ENCODE data around the gene PTN.
"Not testable (repeated sequence)": the region's sequence is repeated elsewhere in the genome, so short reads cannot be mapped to it uniquely, and the experiment has no call there.

PTN gene

DNA sequence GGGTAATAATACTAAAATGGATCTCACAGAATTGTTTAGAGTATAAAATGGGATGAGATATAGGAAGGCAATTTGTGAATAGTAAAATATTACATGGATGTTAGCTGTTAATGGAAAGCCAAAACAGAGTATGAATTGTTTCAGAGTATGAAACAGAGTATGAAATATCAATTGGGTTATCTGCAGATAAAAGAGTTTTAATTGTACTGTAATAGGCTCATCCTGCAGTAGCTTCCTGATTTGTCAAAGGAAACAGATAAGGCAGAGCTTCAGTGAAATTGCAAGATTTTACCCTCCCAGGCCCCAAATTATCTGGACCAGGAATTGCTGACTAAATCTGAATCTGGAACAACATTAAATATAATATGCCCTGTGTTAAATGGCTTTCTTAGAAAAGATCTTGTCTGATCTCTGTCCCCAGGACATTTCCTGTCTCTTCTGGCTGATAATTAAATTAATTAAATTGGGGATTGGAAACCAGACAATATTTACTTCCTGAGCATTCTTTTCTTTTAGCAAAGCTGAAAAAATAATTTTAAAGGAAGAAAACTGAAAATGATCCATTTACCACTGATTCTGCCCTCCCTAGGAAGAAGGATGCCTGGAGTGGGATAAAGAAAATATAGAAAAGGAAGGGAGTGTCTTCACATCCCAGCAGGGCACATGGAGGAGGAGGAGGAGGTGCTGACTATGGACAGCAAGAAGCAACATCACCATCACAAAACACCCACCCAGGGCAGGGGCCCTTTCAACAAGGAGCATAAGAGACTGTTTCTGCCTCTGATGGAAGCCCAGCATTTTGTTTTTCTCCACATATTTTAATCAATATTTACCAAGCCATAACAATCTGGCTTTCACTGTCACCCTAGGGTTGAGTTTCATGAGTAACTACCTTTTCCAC is 18.5 kb downstream of the PTN start:
- DNase-seq: no peak

GRCh38 chr7:137316648-137317353 is 26.7 kb downstream of the PTN start:
- no peak for DNase-seq

DNA sequence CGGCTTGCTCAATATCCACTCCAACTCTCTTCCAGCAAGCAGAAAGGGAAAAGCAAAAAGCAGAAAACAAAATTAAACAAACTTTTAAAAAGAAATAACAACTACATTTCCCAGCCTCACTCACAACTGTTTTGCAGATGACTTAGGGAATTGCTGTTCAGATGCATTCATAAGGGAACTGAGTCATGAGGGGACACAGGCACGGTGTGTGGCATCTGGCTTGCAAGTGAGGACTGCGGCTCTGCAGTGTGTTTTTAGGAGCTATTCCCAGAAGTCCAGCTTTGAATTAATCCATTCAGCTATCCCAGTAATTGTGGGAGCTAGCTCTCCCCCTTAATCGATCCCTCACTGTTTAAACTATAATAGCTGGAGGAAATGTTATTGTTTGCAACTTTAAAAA is 30.3 kb downstream of the PTN start:
- no peak for DNase-seq

DNA sequence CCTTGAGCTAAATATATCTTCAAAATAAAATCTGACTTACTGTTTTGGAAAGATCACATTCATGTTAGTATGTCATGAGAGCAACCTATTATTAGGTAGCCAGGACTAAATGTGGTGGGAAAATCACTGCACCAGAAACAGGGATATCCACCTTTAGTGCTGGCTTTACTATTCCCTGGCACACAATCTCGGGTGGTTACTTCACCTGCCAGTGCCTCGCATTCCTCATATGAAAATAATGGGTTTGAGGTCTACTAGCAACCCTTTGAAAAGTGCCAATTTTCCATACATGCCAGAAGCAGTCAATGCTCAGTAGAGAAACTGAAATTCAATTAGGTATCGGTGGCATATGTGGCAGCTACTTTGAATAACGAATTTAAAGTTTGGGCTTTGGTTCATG is 36.8 kb downstream of the PTN start:
- no peak for DNase-seq

DNA sequence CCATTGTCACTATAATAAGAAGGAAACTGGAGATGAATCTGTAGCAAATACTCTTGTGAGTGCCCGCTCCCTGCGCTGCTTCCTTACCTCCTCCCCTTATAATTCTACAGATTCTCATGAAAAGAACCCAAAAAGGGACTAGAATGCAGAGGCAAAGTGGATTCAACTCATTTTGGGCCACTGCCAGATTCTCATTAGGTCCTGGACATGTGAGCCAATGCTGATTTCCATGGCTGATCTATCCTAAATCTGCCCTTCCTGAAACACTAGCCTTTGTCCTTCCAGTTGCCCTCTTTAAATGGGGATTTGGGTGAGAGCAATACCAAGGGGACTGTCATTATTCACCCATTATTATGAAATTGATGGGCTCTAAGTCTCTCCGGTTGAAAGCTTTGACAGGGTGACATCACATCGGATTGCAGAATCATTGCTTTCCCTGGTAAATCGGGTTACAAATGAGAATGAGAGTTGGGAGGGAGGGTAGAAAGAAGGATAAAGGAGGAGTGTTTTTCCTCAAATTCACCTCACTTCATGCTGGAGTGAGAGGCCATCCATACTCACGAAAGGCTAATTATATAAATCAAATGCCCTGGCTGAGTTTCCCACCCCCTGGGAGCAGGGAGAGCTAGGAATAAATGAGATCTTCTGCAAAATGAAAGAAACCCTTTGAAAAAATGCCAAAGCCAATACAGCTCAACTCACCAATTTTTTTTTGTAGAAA is 37.5 kb downstream of the PTN start:
- no peak for DNase-seq

- no peak for DNase-seq
Measured at GRCh38 chr7:137304624-137305235, 38.8 kb downstream of the PTN start.

- no peak for DNase-seq
Measured at GRCh38 chr7:137304165-137304564, 39.4 kb downstream of the PTN start.

DNA sequence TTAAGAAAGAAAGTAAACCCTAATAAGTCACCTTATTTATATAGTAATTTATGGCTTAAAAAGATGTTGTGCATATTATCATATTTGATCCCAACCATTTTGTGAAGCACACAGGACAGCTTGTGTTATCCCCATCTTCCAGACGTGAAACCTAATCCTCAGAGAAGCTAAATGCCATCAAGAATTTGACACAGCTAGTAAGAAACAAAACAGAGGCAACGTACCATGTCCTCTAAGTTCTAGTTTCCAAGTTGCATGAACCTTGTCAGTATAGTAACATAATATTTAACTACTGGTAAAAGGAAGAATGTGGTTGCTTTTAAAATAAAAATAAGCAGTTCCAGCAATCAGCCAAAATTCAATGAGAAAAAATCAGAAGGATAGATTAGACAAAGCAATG is 41.5 kb downstream of the PTN start:
- no peak for DNase-seq

DNA sequence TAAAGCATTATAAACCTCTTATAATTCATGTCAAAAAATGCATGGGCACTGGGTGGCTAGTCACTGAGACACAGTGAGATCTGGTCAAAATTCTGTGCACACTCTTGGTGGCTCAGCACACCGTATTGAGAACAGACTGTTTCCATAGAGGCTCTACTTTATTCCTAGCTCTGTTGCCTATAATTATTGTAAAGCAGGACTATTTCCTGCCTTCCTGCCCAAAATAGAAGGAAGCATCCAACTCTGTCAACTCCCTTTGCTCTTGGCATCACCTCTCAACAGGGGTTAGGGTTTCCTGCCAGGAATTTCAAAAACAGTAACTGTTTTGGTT is 45.1 kb downstream of the PTN start:
- DNase-seq: no peak

- DNase-seq: no peak
Measured at GRCh38 chr7:137297551-137298463, 45.7 kb downstream of the PTN start.

DNA sequence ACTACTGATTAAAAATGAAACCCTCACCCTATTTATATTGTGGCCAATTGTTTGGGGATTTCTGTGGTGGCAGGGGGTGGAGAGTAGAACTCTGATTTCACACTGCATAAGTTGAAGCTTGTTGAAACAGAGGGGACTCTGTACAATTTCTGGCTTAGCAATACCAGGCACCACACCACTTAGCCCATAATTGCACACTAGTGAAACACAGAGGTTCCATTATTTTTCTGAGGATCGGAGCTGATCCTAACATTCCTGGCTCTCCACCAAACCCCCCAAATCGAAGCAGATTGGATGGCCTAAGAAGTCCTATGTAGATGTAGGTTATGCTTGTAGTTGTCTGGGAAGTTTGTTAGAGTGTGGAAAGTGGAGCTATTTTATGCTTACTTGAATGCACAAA is 47.0 kb downstream of the PTN start:
- no peak for DNase-seq

- DNase-seq: no peak
Measured at GRCh38 chr7:137295739-137296324, 47.7 kb downstream of the PTN start.

DNA sequence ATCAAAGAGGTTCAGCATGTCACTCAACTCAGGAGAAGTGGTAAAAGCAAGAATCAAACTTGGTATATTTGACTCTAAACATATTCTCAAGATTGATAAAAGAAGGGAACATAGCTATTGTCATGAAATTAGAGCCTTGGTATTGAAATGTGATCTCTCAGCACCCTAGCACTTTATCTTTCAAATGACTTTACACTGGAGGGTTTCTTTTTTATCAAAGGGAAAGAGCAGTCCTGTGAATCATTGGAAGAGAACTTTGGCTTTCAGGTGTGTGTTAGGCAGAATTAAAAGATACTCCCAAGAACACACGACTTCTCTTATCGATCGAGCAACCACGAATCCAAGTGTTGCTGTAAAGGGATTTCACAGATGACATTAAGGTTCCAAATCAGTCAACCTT is 54.4 kb downstream of the PTN start:
- DNase-seq: no peak

- no peak for DNase-seq
Measured at GRCh38 chr7:137287651-137288258, 55.8 kb downstream of the PTN start.

GRCh38 chr7:137283153-137283552 is 60.4 kb downstream of the PTN start:
- no peak for DNase-seq

DNA sequence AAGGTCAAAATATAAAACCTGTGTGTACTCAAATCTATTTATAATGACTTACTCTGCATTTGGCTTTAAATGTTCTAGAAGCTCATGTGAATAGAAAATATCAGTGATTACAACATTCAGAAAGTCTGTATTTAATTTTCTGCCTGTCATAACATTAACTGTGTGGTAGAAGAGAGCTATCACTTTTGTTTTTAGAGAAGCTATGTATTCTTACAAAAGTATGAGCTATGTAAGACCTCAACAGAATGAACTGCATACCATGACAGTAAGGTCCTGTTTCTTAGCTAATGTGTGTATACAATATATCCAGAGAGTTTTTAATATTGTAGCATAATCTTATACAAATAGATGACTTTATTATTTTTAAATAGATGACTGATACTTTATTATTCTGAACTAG is 61.5 kb downstream of the PTN start:
- DNase-seq: no peak

GRCh38 chr7:137276189-137276588 is 67.3 kb downstream of the PTN start:
- no peak for DNase-seq

- no peak for DNase-seq
Measured at GRCh38 chr7:137272249-137272648, 71.3 kb downstream of the PTN start.

- no peak for DNase-seq
Measured at GRCh38 chr7:137269240-137269639, 74.3 kb downstream of the PTN start.

DNA sequence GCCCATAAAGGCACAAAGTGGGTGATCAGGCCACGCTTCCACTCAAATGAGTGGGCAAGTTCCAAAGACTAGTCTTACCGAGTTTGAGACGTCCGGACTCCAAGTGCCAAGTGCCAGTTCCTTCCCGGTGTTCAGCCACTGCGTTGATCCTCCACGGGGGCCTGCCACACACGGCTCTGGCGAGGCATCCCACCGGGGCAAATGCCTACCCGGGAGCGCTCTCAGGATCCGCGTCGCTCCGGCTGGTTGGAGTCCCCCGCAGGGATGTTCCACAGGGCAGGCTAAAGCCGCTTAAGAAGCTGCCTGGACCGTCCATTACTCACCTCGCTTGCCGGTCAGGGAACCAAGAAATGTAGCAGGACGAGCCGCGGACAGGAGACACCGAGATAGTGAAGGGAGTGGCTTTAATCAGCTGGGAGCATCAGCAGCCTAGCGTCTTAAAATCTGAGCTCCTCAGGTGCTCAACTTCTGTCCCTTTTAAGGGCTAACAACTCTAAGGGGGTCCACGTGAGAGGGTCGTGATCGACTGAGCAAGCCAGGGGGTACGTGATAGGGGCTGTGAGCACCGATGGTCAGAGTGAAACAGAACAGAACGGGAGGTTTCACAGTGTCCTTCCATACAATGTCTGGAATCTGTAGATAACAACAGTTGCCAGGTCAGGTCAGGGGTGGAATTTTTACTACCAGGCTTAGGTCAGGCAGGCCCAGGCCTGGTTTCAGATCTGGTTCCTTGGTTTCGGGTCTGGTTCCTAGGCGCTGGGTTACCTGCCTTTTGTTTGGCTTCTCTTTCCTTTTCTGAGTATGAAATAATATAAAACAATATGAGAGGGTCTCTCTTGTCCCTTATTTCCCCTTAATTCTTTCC is 75.3 kb downstream of the PTN start:
- DNase-seq: not testable (repeated sequence)

All from T-helper 1 cell (primary cell).